Neutrophil (primary cell): ENCODE measurements around the gene YDJC.

ENCODE experiments used
- H3K27ac ChIP-seq: fragments of 200-600 bp; sonication (generic); 2 replicates; pipeline ENCODE4 v1.5.1; 2016; ENCODE audit warnings: mild to moderate bottlenecking, moderate library complexity
- H3K27me3 ChIP-seq: fragments of 200-600 bp; sonication (generic); 2 replicates; pipeline ENCODE4 v1.6.0; 2016; ENCODE audit warnings: mild to moderate bottlenecking
- H3K36me3 ChIP-seq: fragments of 200-600 bp; sonication (generic); 2 replicates; pipeline ENCODE4 v1.5.1; 2017
- H3K4me1 ChIP-seq, 2 experiments: fragments of 200-600 bp in 1 of 2; sonication (generic) in 1 of 2; 1 replicate in 1 of 2; 2 replicates in 1 of 2; pipeline versions ENCODE4 v1.5.1 to v1.6.1; 2013 to 2016; ENCODE audit warnings: low read depth in 1 of 2, low read length in 1 of 2, mild to moderate bottlenecking in 1 of 2, moderate library complexity in 1 of 2; ENCODE audit not compliant: control insufficient read depth in 1 of 2, insufficient read depth in 1 of 2
- H3K4me3 ChIP-seq, 2 experiments: fragments of 200-600 bp in 1 of 2; sonication (generic) in 1 of 2; 1 replicate in 1 of 2; 2 replicates in 1 of 2; pipeline ENCODE4 v1.5.1; 2013 to 2016; ENCODE audit warnings: low read depth in 1 of 2, low read length in 1 of 2, mild to moderate bottlenecking in 1 of 2, moderate library complexity in 1 of 2
- H3K9me3 ChIP-seq: fragments of 200-600 bp; sonication (generic); 2 replicates; pipeline ENCODE4 v1.5.1; 2016
- CTCF ChIP-seq: fragments of 200-600 bp; sonication (generic); IDR thresholded peaks from 2 replicates; pipeline ENCODE4 v1.5.1; 2016; ENCODE audit warnings: antibody characterized with exemption

YDJC gene

DNA sequence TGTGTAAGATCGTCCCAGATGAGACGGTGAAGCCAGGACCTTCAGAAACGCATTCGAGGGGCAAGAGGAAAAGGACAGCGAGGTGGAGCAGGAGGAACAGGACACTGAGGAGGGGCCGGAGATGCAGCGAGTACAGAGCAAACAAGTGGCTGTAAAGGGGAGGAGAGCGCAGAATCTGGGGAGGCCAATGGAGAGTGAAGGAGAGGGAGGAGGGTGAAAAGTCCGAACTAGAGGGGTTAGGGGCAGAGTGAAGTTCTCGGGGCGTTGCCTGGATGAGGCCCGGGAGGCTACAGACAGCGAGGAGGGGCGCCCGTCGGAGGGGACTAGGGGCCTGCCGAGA lies 27.2 kb upstream of the YDJC start:
- Histone ChIP-seq H3K4me1 (peaks cover 20 to 25% of the 10 kb centered on the region in 2 experiments), H3K27ac (no peak overlapping the region)
- TF ChIP-seq CTCF = no peak

DNA sequence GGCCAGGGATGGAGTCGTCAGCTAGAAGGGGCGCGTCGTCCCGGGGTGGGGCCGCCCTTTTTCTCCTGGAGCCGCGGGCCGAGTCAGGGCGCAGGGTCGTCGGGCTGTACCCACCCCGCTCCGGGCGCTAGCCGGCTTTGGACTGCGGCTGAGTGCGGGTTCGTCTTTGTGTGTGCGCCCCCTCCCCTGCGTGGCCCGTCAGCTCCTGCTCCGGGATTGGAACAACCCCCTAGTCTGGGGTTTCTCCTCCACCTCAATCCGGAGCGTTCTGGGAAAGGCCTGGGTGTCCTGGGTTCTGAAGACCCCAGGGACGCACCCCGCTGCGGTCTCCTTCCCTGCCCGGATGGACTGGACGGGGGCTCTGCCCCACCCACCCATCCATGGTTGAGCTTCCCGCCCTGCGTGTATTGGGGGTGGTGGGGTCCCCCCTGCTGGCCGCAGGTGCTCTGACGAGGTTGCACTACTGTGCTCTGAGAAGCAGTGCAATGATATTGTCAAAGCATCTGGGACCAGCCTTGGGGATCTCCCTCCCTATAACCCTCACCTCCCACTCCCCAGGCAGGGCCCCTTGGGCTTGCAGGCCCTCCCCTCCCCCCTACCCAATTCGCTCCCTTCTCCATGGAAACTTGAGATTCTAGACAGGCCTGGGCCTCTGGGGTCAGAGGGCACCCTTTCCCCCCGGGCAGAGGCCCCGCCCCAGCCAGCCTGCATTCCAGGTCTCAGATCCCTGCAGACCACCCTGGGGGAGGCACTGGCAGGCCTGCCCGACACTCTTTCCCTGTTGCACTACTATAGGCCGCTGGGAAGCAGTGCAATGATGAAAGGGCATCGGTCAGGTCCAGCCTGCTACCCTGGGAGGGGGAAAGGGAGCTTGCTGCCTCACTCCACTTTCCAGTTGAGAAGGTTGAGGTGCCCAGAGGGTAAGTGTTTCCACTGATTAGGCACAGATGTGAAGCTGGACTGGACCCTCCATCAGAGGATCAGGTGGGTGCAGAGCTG lies 23.0 kb upstream of the YDJC start:
- peak overlapping the region; percentile 70 to 79 for H3K4me3 ChIP-seq
- H3K27me3 ChIP-seq = peaks cover 46% of the 10 kb centered on the region
- H3K9me3 ChIP-seq = no peaks in the 10 kb centered on the region
- H3K4me1 ChIP-seq = peaks cover 26 to 30% of the 10 kb centered on the region in 2 experiments
- TF ChIP-seq CTCF = no peak
- H3K36me3 ChIP-seq = no peaks in the 10 kb centered on the region
- H3K27ac ChIP-seq = no peak overlapping the region

More for the DNA sequence above, 27.2 kb upstream of the YDJC start:
- H3K9me3 ChIP-seq = no peaks in the 10 kb centered on the region
- H3K36me3 ChIP-seq = no peaks in the 10 kb centered on the region
- peak overlapping the region; percentile 72 to 97 for H3K4me3 ChIP-seq
- peaks cover 31% of the 10 kb centered on the region for H3K27me3 ChIP-seq

DNA sequence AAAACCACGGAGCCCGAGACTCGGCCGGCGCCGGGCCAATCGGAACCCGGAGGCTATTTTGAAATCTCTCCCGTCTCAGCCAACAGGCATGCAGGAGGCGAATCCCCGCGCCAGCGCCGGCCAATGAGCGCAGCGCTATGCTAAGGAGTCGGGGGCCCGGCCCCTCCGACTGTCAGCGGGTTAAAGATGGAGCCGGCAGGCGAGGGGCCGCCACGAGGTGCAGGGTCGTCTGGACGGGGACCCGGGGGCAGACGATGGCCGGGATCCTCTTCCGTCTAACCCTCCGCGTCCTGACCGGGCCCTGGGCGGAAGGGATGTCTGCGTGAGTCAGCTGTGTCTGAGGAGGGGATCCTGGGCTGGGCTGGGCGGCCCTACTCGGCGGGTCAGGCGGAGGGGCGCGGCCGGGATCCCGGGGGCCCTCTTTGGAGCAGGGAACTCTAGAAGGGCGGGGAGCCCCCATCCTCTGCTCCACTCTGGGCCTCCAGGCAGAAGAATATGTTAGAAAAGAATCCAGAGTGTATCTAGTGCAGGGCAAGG lies 22.3 kb upstream of the YDJC start:
- Histone ChIP-seq H3K36me3 (no peaks in the 10 kb centered on the region), H3K27ac (peak overlapping the region; percentile 30), H3K4me1 (peaks cover 19 to 24% of the 10 kb centered on the region in 2 experiments), H3K4me3 (peak overlapping the region; percentile 70 to 79), H3K27me3 (peaks cover 45% of the 10 kb centered on the region), H3K9me3 (no peaks in the 10 kb centered on the region)
- peak; percentile 10 for TF ChIP-seq CTCF

- Histone ChIP-seq H3K9me3 (no peaks in the 10 kb centered on the region), H3K4me3 (peak overlapping the region; percentile 70 to 79), H3K36me3 (no peaks in the 10 kb centered on the region), H3K27ac (no peak overlapping the region), H3K27me3 (peaks cover 41% of the 10 kb centered on the region), H3K4me1 (peaks cover 17 to 22% of the 10 kb centered on the region in 2 experiments)
- TF ChIP-seq CTCF = no peak
Observed at GRCh38 chr22:21651521-21652009, 21.7 kb upstream of the YDJC start.

DNA sequence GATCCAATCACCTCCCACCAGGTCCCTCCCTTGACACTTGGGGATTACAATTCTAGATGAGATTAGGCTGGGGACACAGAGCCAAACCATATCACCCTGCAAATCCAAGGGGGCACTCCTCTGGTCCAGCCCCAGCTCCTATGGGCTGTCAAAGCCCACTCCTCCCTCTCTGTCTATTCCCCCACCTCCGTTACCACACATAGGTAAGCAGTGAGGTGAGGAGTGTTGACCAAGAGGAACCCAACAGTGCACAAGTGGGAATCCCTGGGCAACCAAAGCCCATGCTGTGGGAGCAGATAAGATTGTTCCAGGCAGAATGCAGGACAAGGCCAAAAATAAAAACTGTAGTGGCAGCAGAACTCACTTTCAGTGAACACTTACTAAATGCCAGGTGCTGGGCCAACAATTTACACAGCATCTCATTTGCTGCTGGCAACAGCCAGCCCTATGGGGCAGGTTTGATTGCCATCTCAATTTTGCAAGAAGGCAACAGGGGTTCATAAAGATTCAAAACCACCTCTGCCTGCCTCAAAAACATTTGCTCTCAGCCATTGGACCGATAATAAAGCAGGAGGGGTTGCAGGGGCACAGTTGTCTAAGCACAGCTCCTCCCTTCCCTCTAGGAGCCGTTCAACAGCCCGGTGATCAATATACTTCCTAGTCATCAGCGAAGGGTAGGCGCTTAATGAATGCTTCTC lies 21.1 kb upstream of the YDJC start:
- H3K36me3 ChIP-seq = no peaks in the 10 kb centered on the region
- peak overlapping the region; percentile 70 to 79 for H3K4me3 ChIP-seq
- no peak for TF ChIP-seq CTCF
- H3K27ac ChIP-seq = no peak overlapping the region
- no peaks in the 10 kb centered on the region for H3K9me3 ChIP-seq
- H3K27me3 ChIP-seq = peaks cover 38% of the 10 kb centered on the region
- H3K4me1 ChIP-seq = peaks cover 17 to 20% of the 10 kb centered on the region in 2 experiments
